A673 (cell line): Measurements from ENCODE around the gene GULP1.

Experiments
- CTCF ChIP-seq: fragments of 300-800, 200-600 bp; sonication (generic); conservative IDR thresholded peaks from 2 replicates; pipeline ENCODE4 v1.5.1; 2017; ENCODE audit warnings: low read depth, mild to moderate bottlenecking, antibody characterized with exemption, low read length, moderate library complexity, mixed read lengths
- EZH2 ChIP-seq: fragments of 200-600 bp; sonication (generic); IDR thresholded peaks from 2 replicates; pipeline ENCODE4 v1.6.1; 2017; ENCODE audit warnings: borderline replicate concordance, low read depth, mild to moderate bottlenecking, mixed read lengths, antibody characterized with exemption, low read length; ENCODE audit not compliant: poor library complexity, severe bottlenecking

GRCh38 chr2:188599140-188599539 is 307.5 kb downstream of the GULP1 start:
- TF ChIP-seq CTCF (no peak), EZH2 (no peak)
